Fibroblast of villous mesenchyme (primary cell): ENCODE data around the gene PGGT1B. TPM values are rescaled to one million over a fixed set of nuclear protein-coding genes. Genes with fewer than 3 reads are reported as not detected.

Source experiments
- DNase-seq: peaks from one replicate; pipeline ENCODE4 v3.0.0-alpha.2; 2010; ENCODE audit warnings: low read depth
- H3K4me3 ChIP-seq: 2 replicates; pipeline ENCODE4 v1.5.1; 2011; ENCODE audit warnings: low read depth, mild to moderate bottlenecking, low read length
- CTCF ChIP-seq: IDR thresholded peaks from 2 replicates; pipeline ENCODE4 v1.5.1; 2012; ENCODE audit warnings: low read depth, mild to moderate bottlenecking, low read length; ENCODE audit not compliant: insufficient read depth
- total RNA-seq: library from RNA; depleted of rRNA; stranded (reverse); fragments of >200 nt; gene quantifications from 2 replicates; pipeline ENCODE4 v1.2.3, GENCODE V29; 2012

PGGT1B gene
- total RNA-seq, 1 donor = 21.2 TPM

- TF ChIP-seq CTCF = no peak
- no peak for DNase-seq
- H3K4me3 ChIP-seq = no peak overlapping the region
Measured at GRCh38 chr5:115274584-115274983, 11.9 kb upstream of the PGGT1B start.

GRCh38 chr5:115272297-115272958 lies 9.8 kb upstream of the PGGT1B start:
- TF ChIP-seq CTCF = no peak
- no peak for DNase-seq
- H3K4me3 ChIP-seq = no peak overlapping the region

GRCh38 chr5:115271295-115272050 lies 8.8 kb upstream of the PGGT1B start:
- H3K4me3 ChIP-seq = no peak overlapping the region
- no peak for TF ChIP-seq CTCF

GRCh38 chr5:115267617-115268016 lies 4.9 kb upstream of the PGGT1B start:
- no peak for DNase-seq
- no peak for TF ChIP-seq CTCF
- H3K4me3 ChIP-seq = no peak overlapping the region

More at GRCh38 chr5:115271295-115272050, 8.8 kb upstream of the PGGT1B start:
- no peak for DNase-seq

GRCh38 chr5:115265220-115265619 lies 2.5 kb upstream of the PGGT1B start:
- no peak for TF ChIP-seq CTCF
- H3K4me3 ChIP-seq = no peak overlapping the region
- DNase-seq = no peak

- DNase-seq = no peak
- TF ChIP-seq CTCF = no peak
- H3K4me3 ChIP-seq = no peak overlapping the region
Measured at GRCh38 chr5:115264786-115265185, 2.1 kb upstream of the PGGT1B start.

- no peak for TF ChIP-seq CTCF
- peak overlapping the region; percentile 95 for H3K4me3 ChIP-seq
- no peak for DNase-seq
Measured at GRCh38 chr5:115263078-115263380, 352 bp upstream of the PGGT1B start.
